H7 (cell line): ENCODE measurements around the gene PPARD. TPM values are rescaled to one million over a fixed set of nuclear protein-coding genes. Genes with fewer than 3 reads are reported as not detected.

Experiments
- DNase-seq: peaks from one replicate; pipeline ENCODE4 v3.0.0; 2012
- H3K27me3 ChIP-seq: 2 replicates; pipeline ENCODE4 v1.6.0; 2011; ENCODE audit warnings: mild to moderate bottlenecking, low read length; ENCODE audit not compliant: control insufficient read depth, insufficient read depth
- H3K36me3 ChIP-seq: replicated peaks from 2 replicates; pipeline ENCODE4 v1.5.1; 2011; ENCODE audit warnings: low read length; ENCODE audit not compliant: control insufficient read depth, insufficient read depth
- H3K4me3 ChIP-seq: 2 replicates; pipeline ENCODE4 v1.5.1; 2011; ENCODE audit warnings: low read depth, mild to moderate bottlenecking, control low read depth, low read length, moderate library complexity; ENCODE audit not compliant: insufficient read depth
- total RNA-seq: library from RNA; depleted of rRNA; stranded (reverse); fragments of >200 nt; shearing (Covaris generic); gene quantifications from 2 replicates; pipeline ENCODE4 v1.2.3, GENCODE V29; 2014

The PPARD gene
- total RNA-seq, 1 experiment from 2014 or later = 3.2 TPM

DNA sequence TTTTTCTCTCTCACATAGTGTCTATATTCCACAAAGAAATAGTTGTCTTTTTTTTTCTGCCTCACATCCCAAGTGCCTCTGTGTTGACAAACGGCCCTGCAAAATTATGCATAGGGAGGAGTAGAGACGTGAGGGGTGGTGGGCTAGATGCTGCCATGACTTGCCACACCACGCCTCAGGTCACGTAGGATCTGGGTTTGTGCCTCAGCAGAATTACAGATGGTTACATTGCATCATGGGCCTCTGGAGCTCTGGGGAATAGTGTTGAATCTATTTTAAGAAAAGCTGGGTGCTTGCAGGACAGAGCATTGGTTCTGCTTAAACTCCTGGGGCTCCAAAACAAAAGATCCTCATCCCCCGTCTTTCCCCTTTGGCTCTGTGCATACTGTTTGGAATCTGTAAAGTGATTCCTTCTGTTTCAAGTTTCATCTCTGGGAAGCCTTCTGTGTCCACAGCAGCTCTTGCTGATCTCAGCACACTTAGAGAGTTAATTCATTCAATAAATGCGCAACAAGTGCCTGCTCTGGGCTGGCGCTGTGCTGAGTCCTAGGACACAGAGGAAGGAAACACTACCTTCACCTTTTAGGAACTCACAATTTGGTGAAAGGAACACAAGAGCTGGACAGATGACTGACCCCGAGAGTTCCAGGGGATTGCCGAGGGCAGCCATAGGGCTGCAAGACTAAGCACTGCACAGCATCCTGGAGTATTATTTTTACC lies 112.2 kb downstream of the PPARD start:
- Histone ChIP-seq H3K4me3 (no peak overlapping the region), H3K27me3 (peaks cover 2% of the 10 kb centered on the region), H3K36me3 (peaks cover 3% of the 10 kb centered on the region)
- DNase-seq = no peak

DNA sequence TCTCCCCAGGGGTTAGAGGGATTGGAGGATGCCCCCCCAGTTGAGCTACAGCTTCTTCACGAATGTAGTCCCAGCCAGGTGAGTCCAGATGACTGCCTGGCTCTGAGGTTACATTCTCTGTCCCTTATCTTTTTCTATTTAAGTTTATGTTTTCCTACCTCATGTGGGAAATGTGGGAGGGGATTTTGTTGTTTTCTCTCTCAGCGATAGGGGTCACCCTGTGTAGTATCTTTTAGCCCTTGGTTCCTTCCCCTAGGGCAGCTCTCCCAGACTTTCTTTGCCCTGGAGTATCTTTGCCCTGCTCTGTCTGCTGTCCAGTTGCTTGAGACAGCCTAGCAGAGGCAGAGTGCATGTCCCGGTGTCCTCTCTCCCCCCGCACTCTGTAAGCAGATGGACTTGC lies 115.5 kb downstream of the PPARD start:
- Histone ChIP-seq H3K4me3 (no peak overlapping the region), H3K36me3 (peaks cover 9% of the 10 kb centered on the region), H3K27me3 (no peaks in the 10 kb centered on the region; the same call in 1 of the 2 replicates)
- DNase-seq = no peak

DNA sequence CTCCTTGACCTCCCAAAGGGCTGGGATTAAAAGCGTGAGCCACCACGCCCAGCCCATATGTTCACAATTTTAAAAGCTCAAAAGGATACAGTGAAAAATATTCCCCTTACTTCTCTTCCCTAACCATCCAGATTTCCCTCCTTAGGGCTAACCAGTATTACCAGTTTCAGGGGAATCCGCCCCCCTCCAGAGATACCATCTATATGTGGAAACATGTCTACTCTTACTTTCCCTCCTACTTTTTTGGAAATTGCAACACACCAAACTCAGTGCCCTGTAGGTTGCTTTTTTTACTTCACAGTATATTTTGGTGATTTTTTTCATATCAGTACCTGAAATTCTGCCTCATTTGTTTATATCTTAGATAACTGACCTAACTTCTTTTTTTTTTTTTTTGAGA lies 118.9 kb downstream of the PPARD start:
- no peaks in the 10 kb centered on the region for H3K27me3 ChIP-seq
- no peak for DNase-seq
- H3K4me3 ChIP-seq = no peak overlapping the region
- H3K36me3 ChIP-seq = peaks cover 10% of the 10 kb centered on the region

DNA sequence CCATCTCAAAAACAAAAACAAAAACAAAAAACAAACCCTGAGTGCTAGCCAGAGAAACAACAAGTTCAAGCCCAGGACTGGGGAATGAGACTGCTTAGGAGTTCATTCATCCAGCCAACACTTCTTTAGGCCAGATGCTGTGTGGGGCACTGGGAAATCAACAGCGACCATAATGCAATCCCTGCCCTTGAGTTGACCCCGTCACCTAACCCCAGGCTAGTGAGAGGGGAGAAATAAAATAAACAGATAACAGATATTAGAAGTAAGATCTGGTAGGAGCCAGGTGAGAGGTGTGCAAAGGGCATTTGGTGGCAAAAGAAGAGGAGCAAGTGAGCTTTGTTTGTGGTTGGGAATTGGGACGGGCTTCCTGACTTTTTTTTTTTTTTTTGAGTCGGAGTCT lies 120.9 kb downstream of the PPARD start:
- Histone ChIP-seq H3K4me3 (no peak overlapping the region), H3K27me3 (no peaks in the 10 kb centered on the region), H3K36me3 (peaks cover 13% of the 10 kb centered on the region)
- DNase-seq = no peak

DNA sequence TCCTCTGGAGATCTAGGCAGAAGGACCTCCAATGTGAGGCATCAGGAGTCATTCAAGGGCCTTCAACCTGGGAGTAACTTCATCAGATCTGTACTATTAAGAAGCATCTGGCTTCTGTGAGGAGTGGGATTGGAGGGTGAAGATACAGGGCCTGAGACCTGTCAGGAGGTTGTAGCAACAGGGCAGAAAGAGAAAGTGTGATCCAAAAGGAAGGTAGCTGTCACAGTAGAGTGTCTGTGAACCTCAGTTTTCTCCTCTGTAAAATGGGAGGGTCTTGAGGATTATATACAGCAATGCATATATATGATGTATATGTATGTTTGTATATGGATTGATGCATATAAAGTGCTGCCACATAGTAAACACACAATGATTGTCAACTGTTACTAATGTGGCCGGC lies 123.3 kb downstream of the PPARD start:
- Histone ChIP-seq H3K4me3 (no peak overlapping the region), H3K36me3 (peaks cover 19% of the 10 kb centered on the region), H3K27me3 (no peaks in the 10 kb centered on the region)
- no peak for DNase-seq

DNA sequence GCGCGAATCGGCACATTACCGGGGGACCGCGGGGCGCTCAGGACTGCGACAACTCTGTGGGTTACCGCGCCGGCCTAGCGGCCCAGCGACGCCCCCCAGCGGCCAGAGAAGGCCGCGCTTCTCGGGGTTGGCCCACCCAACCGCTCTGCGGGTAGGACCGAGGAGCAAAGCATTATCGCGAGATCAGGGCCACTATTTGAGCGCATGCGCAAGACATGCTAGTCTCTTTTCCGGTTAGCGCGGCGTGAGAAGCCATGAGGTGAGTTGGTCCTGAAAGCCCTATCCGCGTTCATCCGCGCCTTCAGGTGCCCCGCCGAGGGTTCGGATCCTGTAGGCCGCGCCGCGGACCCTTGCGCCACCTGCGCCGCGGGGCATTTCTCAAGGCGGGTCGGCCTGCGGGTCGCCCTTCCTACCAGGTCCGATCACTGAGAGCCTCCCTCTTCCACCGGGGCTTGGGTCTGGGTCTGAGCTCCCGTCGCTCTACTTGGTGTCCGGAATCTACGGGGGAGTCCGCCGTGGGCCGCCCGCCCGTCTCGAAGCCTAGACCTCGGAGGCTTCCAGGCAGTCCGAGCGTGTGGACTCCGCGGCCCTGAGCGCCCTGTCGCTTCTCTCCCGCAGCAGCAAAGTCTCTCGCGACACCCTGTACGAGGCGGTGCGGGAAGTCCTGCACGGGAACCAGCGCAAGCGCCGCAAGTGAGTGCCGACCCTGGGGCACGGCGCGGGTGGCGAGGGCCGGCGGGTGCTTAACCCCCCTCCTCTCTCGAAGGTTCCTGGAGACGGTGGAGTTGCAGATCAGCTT lies 126.0 kb downstream of the PPARD start, which contains the start of gene RPL10A:
Gene RPL10A, plus strand, starts transcription at position 221 of the 799 bp plus-strand sequence. Its CDS starts 34 bp downstream, at position 255.
- Histone ChIP-seq H3K36me3 (peaks cover 32% of the 10 kb centered on the region), H3K27me3 (no peaks in the 10 kb centered on the region), H3K4me3 (peak within 1 kb of the TSS; percentile 100)
- DNase-seq = peak; percentile 98

DNA sequence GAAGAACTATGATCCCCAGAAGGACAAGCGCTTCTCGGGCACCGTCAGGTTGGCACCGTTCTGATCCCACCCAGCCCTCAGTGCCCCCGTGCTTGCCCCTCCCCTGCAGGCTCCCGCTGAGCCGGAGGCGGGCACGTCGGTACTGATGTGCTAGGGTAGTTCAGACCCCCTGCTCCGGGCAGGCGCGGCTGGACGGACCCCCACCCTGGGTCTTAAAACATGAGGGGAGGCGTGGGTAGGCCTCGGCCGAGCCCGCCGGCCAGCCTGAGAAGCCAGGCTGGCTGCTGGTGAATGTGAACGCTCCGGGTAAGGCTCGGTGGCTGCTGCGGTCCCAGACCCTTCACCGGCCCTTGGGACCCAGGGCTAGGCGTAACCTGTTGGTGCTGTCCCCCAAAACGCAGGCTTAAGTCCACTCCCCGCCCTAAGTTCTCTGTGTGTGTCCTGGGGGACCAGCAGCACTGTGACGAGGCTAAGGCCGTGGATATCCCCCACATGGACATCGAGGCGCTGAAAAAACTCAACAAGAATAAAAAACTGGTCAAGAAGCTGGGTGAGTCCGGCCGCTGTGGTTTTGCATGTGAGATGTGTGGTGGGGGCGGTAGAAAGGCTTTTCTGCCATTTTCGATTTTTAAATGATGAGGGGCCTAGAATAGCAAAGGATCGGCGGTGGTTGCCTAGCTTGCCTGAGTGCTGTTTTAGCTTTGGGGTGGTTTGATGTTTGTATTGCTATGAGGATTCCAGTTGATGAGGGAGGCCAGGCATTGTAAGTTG lies 126.8 kb downstream of the PPARD start:
- peak overlapping the region; percentile 100 for H3K4me3 ChIP-seq
- H3K36me3 ChIP-seq = peaks cover 33% of the 10 kb centered on the region
- DNase-seq = peak; percentile 72
- H3K27me3 ChIP-seq = no peaks in the 10 kb centered on the region

DNA sequence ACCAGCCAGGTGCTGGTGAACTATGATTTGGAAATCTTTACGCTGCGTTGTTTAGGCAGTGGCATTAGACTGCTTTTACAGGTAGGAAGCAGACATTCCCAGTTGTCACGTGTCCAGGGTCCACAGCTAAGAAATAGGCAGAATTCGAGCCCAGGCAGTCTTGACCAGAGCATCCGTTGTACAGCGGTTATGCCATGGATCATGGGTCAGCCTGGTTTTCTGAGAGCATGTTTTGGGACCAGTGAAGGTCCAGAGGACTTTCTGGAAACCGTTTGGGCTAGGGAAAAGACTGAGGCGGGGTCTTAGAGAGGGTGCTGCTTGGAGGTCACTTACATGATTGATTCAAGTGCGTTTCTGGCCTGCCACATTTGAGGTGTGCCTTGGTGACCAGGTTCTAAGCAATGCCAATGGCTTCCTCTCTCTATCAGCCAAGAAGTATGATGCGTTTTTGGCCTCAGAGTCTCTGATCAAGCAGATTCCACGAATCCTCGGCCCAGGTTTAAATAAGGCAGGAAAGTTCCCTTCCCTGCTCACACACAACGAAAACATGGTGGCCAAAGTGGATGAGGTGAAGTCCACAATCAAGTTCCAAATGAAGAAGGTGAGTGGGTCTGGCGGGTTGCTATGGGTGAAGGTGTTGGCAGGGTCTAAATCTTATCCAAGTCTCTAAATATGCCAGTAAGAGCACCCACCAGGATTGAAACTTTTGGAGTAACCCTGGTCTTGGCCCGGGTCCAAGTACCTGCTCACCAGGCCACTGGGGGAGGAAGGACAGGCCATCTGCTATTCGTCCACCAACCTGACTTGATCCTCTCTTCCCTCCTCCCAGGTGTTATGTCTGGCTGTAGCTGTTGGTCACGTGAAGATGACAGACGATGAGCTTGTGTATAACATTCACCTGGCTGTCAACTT lies 127.6 kb downstream of the PPARD start:
- DNase-seq = no peak
- Histone ChIP-seq H3K4me3 (peak overlapping the region; percentile 100), H3K36me3 (peaks cover 33% of the 10 kb centered on the region), H3K27me3 (no peaks in the 10 kb centered on the region)

DNA sequence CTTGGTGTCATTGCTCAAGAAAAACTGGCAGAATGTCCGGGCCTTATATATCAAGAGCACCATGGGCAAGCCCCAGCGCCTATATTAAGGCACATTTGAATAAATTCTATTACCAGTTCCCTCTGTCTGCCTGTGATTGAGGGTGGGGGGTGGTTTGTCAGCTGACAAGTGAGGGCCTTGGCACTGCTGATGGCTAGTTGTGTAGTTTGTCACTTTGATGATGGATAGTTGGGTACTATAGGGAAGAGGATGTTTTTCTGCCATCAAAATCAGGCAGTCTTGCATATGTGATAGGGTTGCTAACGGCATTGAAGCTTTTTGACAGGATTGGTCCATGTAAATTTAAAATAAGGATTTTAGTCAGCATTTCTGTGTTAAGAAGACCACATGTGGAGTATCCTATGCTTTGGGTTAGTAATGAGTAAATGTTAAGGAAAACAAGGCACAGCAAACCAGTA lies 128.3 kb downstream of the PPARD start:
- Histone ChIP-seq H3K36me3 (peaks cover 34% of the 10 kb centered on the region), H3K4me3 (no peak overlapping the region), H3K27me3 (no peaks in the 10 kb centered on the region)
- no peak for DNase-seq

DNA sequence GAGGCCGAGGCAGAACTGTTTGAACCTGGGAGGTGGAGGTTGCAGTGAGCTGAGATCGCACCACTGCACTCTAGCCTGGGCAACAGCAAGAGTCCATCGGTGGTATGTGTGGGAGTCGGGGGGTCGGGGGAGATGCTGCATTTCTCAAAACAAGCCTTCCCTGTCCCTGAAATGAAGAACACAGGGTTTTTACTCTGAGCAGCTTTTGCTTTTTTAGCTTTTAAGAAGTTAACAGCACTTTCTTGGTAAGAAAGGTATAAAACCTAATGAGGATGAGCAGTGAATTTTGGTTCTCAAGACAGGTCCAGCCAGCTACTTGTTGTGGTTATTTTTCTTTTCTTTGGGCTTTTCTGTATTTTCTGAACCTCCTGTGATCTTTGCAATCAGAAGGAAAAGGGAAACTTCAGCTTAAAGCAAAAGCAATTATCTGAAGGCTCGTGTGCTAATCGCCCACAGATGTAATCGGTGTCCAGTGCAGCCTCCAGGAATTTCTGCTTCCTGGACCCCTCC lies 129.5 kb downstream of the PPARD start:
- no peak for DNase-seq
- Histone ChIP-seq H3K4me3 (no peak overlapping the region), H3K36me3 (peaks cover 31% of the 10 kb centered on the region), H3K27me3 (no peaks in the 10 kb centered on the region)

DNA sequence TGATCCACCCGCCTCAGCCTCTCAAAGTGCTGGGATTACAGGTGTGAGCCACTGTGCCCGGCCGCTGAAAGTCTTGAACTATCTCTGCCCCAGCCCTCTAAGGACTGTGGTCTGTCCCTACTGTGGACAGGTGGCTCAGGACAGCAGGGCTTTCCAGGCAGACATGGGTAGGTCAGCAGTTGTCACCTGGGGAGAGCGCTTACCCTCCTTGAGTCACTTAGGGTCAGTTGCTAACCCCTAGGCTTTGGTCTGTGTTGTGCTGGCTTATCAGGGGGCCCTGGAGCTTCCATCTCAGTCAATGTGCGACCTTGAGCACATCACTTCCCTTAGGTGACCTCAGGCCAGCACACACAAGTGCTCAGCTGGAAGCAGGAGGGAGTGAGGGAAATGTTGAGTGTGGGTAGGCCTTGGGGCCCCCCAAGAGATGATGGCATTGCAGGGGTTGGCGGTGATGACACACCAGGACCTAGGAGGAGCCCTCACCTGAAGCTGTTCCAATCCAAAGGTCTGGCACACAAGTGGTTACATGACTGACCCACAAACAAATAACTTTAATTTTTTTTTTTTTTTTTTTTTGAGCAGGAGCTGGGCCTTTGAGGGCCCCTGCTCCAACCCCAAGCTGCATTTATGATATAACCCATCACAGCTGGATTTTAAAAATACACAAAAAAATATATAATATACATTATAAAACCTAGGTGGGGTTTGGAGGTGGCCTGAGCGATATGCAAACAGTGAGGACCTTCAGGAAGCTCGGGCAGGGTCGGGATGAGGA lies 130.9 kb downstream of the PPARD start:
- Histone ChIP-seq H3K4me3 (no peak overlapping the region), H3K36me3 (peaks cover 33% of the 10 kb centered on the region), H3K27me3 (no peaks in the 10 kb centered on the region)
- DNase-seq = peak; percentile 55

DNA sequence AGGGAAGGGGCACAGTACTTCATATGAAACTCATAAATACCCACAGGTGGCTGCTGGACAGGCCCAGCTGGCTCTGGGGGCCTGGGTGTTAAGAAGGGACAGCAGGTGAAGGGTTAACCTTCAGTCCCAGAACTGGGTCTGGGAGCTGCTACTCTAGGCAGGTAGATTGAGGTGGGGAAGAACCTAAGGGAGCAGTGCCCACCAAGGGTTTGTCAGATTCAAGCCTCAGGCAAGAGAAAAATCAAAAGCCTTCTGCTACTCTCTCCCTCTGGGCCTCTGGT lies 131.4 kb downstream of the PPARD start:
- peaks cover 33% of the 10 kb centered on the region for H3K36me3 ChIP-seq
- DNase-seq = no peak
- H3K4me3 ChIP-seq = no peak overlapping the region
- H3K27me3 ChIP-seq = no peaks in the 10 kb centered on the region
